ENCODE results near the gene DCP2. TPM values are rescaled to one million over a fixed set of nuclear protein-coding genes. Genes with fewer than 3 reads are reported as not detected.
A peak's percentile ranks its signal among the peaks of the same experiment; 100 is the strongest.

Gene DCP2
- total RNA-seq, 6 experiments from 2014 or later: 16.4 to 18.4 (median 18.0) TPM

DNA sequence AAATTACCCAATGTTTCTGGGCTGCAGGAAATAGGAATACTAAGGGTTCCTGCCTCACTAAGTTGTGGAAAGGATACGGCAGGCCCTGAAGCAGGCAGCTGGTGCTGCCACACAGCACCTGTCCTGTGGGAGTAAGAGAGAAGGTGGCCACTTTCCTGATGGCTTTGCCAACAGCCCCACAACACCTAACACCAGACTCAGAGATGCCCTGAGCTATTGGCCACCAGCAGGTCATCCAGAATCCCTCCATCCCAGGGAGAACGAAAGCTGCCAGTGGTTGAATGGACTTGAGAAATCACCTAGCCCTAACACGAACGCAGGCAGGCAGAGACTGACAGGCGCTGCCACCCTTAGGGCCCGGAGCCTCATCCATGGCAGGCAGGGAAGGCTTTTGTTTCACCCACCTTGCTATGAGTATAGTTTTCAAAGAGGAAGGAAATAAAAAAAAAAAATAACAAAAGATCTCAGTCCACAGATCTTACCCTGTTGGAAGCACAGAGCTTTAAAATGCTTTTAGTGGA lies 82.2 kb downstream of the DCP2 start:
- peaks cover 3% of the 10 kb centered on the region for H3K27me3 Mint-ChIP-seq (ENCODE audit: insufficient read depth)

DNA sequence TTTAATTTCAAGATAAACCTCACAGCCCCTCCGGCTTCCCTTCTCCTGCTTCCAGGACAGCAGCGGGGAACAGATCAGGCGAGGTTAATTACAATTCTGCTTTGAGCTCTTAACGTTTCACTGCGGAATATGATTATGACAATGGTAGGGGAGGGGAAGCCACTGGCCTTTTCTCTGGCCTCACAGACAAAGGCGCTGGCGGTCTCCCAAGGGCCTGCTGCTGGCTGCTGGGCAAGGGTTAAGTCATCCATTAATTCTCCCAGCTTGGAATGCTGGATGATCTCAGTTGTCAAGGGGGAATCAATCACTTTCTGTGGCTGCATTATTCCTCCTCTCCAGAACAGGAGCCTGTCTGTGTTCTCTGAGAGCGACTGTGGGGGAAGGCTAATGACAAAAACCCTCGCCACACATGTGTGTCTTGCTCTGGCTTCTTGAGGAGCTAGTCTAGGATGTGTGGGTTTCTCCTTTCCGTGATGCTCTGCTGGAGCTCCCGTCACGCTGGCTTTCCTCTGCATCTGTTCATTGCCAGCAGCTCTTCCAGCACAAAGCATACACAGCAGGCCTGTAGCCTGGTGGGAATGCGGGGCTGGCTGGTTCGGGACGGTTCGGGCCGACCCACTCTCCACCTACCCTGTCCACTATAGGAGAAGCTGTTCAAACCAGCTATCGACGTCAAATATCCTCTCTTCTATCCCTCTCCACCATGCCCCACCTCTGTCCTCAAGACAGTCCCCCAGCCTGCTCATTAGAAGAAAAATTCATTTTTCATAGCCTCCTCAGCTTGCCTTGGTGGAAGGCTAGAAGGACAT lies 82.8 kb downstream of the DCP2 start:
- Mint-ChIP-seq H3K4me1 (ENCODE audit: low read depth) (peaks cover 31% of the 10 kb centered on the region), H3K27ac (no peak overlapping the region), H3K36me3 (ENCODE audit: low read depth) (no peaks in the 10 kb centered on the region), H3K4me3 (no peak overlapping the region), H3K27me3 (ENCODE audit: insufficient read depth) (peaks cover 3% of the 10 kb centered on the region), H3K9me3 (no peaks in the 10 kb centered on the region)
- no peak for DNase-seq
- TF ChIP-seq, protein P1, sequence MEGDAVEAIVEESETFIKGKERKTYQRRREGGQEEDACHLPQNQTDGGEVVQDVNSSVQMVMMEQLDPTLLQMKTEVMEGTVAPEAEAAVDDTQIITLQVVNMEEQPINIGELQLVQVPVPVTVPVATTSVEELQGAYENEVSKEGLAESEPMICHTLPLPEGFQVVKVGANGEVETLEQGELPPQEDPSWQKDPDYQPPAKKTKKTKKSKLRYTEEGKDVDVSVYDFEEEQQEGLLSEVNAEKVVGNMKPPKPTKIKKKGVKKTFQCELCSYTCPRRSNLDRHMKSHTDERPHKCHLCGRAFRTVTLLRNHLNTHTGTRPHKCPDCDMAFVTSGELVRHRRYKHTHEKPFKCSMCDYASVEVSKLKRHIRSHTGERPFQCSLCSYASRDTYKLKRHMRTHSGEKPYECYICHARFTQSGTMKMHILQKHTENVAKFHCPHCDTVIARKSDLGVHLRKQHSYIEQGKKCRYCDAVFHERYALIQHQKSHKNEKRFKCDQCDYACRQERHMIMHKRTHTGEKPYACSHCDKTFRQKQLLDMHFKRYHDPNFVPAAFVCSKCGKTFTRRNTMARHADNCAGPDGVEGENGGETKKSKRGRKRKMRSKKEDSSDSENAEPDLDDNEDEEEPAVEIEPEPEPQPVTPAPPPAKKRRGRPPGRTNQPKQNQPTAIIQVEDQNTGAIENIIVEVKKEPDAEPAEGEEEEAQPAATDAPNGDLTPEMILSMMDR (IDR thresholded peaks at IDR 0.05): no peak

More for the DNA sequence above, 82.2 kb downstream of the DCP2 start:
- H3K4me3 Mint-ChIP-seq: no peak overlapping the region
- peaks cover 31% of the 10 kb centered on the region for H3K4me1 Mint-ChIP-seq (ENCODE audit: low read depth)
- no peak overlapping the region for H3K27ac Mint-ChIP-seq
- H3K36me3 Mint-ChIP-seq (ENCODE audit: low read depth): no peaks in the 10 kb centered on the region
- no peaks in the 10 kb centered on the region for H3K9me3 Mint-ChIP-seq
- TF ChIP-seq, protein P1 (IDR thresholded peaks at IDR 0.05): no peak
- DNase-seq: no peak

DNA sequence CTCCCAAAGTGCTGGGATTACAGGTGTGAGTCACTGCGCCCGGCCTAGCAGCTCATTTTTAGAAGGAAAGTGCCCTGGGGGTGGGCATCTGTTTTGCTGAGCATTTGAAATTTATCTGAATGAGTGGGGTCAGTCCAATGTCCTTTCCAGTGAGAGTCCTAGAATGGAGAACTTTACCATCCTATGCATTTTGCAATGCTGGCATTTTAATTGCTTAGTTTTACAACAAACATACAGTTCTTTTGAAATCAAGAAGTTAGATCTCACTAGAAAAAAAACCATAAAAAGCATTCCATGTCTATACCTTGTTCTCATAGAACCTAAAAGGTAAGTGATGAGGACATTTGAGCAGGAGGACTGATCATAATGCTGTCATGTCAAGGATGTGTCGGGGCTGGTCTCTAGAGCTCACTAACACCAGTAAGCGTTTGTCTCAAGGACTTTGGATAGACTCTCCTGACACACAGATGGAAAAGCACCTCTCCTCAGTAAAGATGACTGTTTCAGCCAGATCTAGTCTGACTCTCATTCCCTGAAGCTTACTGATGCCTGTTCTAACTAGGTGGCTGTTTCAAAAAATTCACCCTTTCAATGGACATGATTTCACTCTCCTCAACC lies 83.9 kb downstream of the DCP2 start:
- no peaks in the 10 kb centered on the region for H3K9me3 Mint-ChIP-seq

DNA sequence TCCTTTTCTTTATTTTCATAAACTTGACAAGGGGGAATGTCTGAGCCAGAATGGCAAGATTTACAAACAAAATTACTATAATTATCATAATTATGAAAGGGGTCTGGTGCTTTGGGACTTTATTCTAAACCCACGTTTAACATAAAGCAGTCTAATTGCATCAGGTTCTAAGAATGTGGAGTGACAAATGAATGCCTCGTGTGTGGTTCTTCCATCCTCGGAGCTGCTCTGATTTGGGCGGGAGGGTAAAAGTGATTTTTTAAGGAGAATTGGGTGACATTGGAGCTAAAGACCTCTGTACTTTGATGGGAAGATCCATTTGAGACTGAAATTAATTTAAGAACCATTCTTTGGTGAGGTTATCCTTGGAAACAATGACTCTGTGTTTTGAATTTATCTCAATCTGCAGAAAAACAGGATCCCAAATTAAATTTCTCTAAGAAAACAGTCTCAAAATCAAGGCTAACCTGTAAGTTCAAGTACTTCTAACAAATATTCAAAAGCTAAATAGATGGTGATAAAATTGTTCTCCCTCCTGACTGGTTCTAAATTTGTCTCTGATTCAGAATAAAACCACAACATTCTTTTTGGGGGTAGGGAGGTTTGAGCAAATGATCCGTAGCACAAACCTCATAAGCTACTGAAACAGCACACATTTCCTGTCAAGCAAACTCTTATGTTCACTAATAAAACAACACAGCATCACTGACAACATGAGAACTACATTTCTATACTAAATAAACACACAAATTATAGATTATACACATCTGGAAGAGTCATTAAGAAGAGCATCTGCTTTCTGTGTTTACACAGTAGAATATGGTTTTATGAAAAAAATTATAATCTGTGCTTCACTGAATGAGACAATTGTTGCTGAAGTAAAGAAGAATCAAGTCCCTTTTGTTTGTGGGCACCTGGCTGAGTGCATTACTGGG lies 85.5 kb downstream of the DCP2 start:
- peak; percentile 65 for DNase-seq
- TF ChIP-seq, protein P1 (IDR thresholded peaks at IDR 0.05): no peak
- Mint-ChIP-seq H3K9me3 (no peaks in the 10 kb centered on the region), H3K4me3 (peak overlapping the region; percentile 65), H3K36me3 (ENCODE audit: low read depth) (no peaks in the 10 kb centered on the region), H3K4me1 (ENCODE audit: low read depth) (peaks cover 31% of the 10 kb centered on the region), H3K27ac (peak overlapping the region; percentile 75), H3K27me3 (ENCODE audit: insufficient read depth) (peaks cover 1% of the 10 kb centered on the region; the same call in 1 of the 2 replicates)

More for the DNA sequence above, 83.9 kb downstream of the DCP2 start:
- TF ChIP-seq, protein P1 (IDR thresholded peaks at IDR 0.05): no peak
- no peaks in the 10 kb centered on the region for H3K36me3 Mint-ChIP-seq (ENCODE audit: low read depth)
- H3K27ac Mint-ChIP-seq: no peak overlapping the region
- no peak for DNase-seq
- no peak overlapping the region for H3K4me3 Mint-ChIP-seq
- peaks cover 31% of the 10 kb centered on the region for H3K4me1 Mint-ChIP-seq (ENCODE audit: low read depth)
- H3K27me3 Mint-ChIP-seq (ENCODE audit: insufficient read depth): peaks cover 2% of the 10 kb centered on the region

DNA sequence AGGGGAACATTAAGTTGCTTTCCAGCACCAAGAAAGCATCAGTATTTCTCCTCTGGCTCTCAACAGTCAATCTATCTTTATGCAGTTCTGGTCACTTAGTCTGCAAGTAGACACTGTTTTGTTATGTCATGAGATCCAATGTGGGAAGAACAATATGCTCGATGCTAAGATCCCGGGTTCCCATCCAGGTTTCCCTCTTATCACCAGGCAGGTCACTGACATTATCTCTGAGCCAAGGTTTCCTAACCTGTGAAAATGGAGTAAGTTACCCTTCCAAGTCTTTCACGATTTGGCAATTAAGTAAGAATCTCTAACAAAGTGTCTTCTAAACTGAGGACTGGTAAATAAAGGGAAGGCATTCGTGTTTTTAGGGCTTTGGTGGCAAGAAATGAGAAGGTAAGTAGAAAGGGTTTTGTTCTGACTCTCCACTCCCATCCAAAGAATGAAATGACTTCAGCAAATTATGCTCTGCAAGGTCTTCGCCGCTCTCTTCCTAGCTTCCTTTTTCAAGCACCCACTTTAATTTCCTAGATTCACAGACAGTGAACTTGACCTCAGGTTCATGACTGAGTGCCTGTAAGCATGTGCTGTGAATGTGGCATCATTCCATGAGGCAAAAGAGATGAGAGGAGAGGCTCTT lies 86.4 kb downstream of the DCP2 start:
- Mint-ChIP-seq H3K4me3 (peak overlapping the region; percentile 65; the same call in 1 of the 2 replicates), H3K36me3 (ENCODE audit: low read depth) (no peaks in the 10 kb centered on the region), H3K27me3 (ENCODE audit: insufficient read depth) (no peaks in the 10 kb centered on the region), H3K27ac (peak overlapping the region; percentile 75; the same call in 1 of the 2 replicates), H3K4me1 (ENCODE audit: low read depth) (peaks cover 31% of the 10 kb centered on the region), H3K9me3 (no peaks in the 10 kb centered on the region)
- TF ChIP-seq, protein P1 (IDR thresholded peaks at IDR 0.05): no peak
- DNase-seq: no peak
